ENCODE data around the gene EMP3.

Gene EMP3

DNA sequence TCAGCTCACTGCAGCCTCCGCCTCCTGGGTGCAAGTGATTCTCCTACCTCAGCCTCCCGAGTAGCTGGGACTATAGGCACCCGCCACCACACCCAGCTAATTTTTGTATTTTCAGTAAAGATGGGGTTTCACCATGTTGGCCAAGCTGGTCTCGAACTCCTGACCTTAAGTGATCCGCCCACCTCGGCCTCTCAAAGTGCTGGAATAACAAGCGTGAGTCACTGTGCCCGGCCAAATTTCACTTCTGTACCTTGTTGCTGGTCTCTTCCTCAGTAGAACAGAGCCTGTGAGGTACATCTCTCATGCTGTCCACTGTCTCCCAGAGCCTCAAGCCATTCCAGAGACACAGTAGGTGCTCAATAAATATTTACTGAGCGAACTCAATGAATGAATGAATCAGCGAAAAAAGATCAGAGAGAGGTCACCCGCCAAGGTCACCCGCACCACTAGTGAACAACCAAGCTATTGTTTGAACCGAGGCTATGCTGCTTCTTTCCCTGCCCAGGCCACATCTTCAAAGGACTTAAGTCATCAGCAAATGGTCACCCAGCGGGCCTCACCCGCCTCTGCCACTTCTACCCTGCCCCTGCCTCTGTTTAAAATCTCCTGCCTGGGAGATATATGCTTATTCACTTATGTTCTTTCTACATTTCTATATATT lies 29.1 kb downstream of the EMP3 start:
- TF ChIP-seq, protein P1, sequence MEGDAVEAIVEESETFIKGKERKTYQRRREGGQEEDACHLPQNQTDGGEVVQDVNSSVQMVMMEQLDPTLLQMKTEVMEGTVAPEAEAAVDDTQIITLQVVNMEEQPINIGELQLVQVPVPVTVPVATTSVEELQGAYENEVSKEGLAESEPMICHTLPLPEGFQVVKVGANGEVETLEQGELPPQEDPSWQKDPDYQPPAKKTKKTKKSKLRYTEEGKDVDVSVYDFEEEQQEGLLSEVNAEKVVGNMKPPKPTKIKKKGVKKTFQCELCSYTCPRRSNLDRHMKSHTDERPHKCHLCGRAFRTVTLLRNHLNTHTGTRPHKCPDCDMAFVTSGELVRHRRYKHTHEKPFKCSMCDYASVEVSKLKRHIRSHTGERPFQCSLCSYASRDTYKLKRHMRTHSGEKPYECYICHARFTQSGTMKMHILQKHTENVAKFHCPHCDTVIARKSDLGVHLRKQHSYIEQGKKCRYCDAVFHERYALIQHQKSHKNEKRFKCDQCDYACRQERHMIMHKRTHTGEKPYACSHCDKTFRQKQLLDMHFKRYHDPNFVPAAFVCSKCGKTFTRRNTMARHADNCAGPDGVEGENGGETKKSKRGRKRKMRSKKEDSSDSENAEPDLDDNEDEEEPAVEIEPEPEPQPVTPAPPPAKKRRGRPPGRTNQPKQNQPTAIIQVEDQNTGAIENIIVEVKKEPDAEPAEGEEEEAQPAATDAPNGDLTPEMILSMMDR (IDR thresholded peaks at IDR 0.05; ENCODE audit: low read depth, low read length): no peak
- H3K4me3 ChIP-seq (ENCODE audit: low read depth, low read length): no peak overlapping the region
- DNase-seq (ENCODE audit: low read depth, low spot score): peak; percentile 81
- in situ Hi-C loops (cut with HindIII; ENCODE audit: low sequenced_read_pairs): no loop called here

DNA sequence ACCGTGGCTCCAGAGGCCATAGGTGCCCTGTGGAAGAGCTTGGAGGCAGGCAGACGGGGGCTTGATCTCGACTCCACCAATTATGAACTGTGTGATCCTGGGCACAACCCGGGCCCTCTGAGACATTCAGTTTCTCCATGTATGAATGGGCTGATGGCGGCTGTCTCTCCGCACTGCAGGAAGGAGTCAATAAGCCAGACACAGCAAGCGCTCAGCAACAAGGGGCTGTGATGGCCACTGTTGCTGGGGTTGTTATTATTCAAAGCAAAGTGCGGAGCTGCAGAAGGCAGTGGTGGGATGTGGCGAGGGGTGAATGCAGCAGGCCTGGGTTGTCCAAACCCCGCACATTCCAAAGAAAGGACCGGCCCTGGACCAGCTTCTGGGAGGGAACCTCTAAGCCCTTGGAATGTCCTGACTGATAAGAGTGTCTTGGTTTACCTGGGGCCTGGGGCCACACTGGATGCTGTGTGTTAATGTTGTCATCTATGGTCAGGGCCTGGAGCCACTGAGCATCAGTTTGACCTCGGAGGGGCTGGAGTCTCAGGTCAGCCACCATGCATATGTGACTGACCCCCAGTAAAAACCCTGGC lies 30.1 kb downstream of the EMP3 start:
- TF ChIP-seq, protein P1 (IDR thresholded peaks at IDR 0.05; ENCODE audit: low read depth, low read length): no peak
- in situ Hi-C loops (cut with HindIII; ENCODE audit: low sequenced_read_pairs): no loop called here
- DNase-seq (ENCODE audit: low read depth, low spot score): peak; percentile 9
- no peak overlapping the region for H3K4me3 ChIP-seq (ENCODE audit: low read depth, low read length)

DNA sequence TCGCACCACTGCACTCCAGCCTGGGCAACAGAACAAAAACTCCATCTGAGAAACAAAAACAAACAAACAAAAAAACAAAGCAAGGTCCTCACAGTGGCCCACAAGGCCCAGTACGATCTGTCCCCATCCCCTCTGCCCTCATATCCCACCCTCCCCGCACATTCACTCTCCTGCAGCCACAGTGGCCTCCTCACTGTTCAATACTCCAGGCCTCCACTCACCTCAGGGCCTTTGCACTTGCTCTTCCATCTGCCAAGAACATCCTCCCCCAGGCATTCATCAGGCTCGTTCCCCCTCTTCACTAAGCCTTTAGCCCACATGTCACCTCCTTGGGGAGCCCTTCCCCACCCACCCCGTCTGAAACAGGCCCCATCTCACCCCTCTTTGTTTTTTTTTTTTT lies 33.8 kb downstream of the EMP3 start:
- no peak overlapping the region for H3K4me3 ChIP-seq (ENCODE audit: low read depth, low read length)
- in situ Hi-C loops (cut with HindIII; ENCODE audit: low sequenced_read_pairs): no loop called here
- no peak for DNase-seq (ENCODE audit: low read depth, low spot score)
- TF ChIP-seq, protein P1 (IDR thresholded peaks at IDR 0.05; ENCODE audit: low read depth, low read length): no peak

DNA sequence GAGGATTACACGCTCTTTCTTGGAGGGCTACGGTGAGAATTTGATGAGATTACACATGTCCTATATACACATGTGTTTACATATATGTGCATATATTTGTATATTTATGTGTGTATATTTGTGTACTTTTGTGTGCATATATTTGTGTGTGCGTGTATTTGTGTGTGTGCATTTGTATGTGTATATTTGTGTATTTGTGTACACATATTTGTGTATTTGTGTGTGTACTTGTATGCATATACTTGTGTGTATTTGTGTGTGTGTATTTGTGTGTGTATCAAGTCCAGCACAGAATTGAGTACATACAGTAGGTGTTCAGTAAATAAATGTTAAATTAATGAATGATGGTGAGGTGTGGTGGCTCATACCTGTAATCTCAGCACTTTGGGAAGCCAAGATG lies 36.6 kb downstream of the EMP3 start:
- no peak for DNase-seq (ENCODE audit: low read depth, low spot score)
- no peak overlapping the region for H3K4me3 ChIP-seq (ENCODE audit: low read depth, low read length)
- in situ Hi-C loops (cut with HindIII; ENCODE audit: low sequenced_read_pairs): no loop called here
- TF ChIP-seq, protein P1 (IDR thresholded peaks at IDR 0.05; ENCODE audit: low read depth, low read length): no peak

DNA sequence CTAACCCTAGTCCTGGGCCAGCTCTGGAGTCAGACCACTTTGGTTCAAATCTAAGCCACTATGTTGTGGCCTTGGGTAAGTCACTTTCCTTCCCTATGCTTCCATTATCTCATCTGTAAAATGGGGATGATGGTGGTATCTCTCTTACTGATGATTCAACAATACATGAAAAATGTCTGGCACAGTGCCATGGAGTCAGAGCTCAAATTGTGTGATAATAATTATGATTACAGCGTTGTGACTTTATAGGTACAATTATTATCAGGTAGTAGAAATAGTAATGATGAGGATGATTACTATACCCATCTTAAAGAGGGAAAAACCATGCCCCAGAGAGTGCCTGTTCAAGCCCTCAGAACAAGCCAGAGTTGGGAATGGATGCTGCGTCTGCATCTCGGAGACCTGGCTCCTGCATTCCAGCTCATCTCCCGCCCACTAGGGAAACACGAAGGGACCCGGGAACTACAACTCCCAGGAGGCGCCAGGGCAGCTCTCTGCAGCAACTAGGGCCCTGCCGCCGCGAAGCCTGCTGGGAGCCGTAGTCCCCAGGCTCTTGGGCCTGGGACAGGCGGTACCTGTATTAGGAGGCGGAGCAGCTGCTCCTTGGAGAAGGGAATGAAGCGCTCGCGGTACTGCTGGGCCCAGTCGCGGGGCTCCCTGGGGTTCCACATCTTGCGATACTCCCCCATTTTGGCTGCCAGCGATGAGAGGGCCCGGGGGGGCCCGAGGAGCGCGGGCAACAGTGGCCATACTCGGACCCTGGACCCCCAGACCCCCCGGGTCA lies 37.6 kb downstream of the EMP3 start:
- DNase-seq (ENCODE audit: low read depth, low spot score): peak; percentile 96
- TF ChIP-seq, protein P1 (IDR thresholded peaks at IDR 0.05; ENCODE audit: low read depth, low read length): no peak
- H3K4me3 ChIP-seq (ENCODE audit: low read depth, low read length): peak overlapping the region; percentile 65
- in situ Hi-C loops (cut with HindIII; ENCODE audit: low sequenced_read_pairs): no loop called here

DNA sequence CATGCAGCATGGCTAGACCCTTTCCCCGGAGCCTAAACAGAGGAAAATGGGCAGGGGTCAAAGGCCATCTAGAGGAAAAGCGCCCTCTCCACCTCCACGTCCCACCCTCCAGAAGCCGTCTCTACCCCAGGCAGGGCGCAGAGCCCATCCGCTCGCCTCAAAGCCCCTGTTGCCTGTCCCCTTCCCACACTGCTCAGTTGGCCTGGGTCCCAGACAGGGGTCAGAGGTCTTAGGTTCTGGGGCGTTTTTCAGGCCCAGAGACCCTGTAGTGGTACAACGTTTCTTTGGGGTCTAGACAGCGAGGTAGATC lies 38.1 kb downstream of the EMP3 start:
- H3K4me3 ChIP-seq (ENCODE audit: low read depth, low read length): peak overlapping the region; percentile 65
- no peak for DNase-seq (ENCODE audit: low read depth, low spot score)
- TF ChIP-seq, protein P1 (IDR thresholded peaks at IDR 0.05; ENCODE audit: low read depth, low read length): no peak
- in situ Hi-C loops (cut with HindIII; ENCODE audit: low sequenced_read_pairs): no loop called here
